ENCODE results near the gene CLTA. TPM values are rescaled to one million over a fixed set of nuclear protein-coding genes. Genes with fewer than 3 reads are reported as not detected.

Gene CLTA
- total and polyA plus RNA-seq, 2 donors from 2014 or later: 205 to 331 TPM

DNA sequence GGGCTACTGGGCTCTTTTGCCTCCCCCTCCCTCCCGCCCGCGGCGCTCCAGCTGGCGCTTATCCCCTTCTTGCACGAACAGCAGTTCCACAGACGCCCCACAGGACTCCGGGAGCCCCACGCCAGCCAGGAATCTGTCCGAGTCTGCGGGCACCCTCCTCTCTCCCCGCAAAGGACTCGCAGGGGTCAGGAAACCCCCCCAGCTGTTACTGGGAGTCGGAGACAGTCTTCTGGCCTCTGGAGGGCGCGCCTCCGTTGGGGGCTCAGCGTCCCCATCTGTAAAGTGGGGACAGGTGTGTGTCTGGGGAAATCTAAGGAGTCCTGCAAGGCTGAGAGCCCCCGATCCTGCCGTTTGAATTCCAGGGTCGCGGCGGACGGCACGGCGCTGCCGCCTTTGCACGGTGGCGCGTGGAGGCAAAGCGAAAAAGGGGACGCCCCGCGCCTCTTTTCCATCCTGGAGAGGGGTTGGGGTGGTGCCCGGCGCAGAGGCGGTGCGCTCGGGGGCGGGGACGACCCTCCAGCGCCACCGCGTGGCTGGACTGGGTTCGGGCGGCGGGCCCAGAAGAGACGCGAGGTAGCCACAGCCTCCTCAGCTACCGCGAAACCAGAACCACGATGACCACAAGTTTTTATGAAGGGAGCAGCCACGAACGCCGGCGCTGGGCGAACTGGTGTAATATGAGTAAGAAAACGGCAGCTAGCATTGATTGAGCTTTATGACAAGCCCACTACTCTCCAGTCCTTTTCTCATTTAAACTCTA, 24.4 kb upstream of the CLTA start:
- no peak overlapping the region for H3K9ac ChIP-seq (ENCODE audit: low read length in 3 of 3)
- peaks cover 0 to 2% (median 2%) of the 10 kb centered on the region in 3 donors for H3K4me1 ChIP-seq (ENCODE audit: control insufficient read depth in 2 of 3, insufficient read depth in 2 of 3, low read depth in 1 of 3, low read length in 3 of 3)
- TF ChIP-seq, protein P1, sequence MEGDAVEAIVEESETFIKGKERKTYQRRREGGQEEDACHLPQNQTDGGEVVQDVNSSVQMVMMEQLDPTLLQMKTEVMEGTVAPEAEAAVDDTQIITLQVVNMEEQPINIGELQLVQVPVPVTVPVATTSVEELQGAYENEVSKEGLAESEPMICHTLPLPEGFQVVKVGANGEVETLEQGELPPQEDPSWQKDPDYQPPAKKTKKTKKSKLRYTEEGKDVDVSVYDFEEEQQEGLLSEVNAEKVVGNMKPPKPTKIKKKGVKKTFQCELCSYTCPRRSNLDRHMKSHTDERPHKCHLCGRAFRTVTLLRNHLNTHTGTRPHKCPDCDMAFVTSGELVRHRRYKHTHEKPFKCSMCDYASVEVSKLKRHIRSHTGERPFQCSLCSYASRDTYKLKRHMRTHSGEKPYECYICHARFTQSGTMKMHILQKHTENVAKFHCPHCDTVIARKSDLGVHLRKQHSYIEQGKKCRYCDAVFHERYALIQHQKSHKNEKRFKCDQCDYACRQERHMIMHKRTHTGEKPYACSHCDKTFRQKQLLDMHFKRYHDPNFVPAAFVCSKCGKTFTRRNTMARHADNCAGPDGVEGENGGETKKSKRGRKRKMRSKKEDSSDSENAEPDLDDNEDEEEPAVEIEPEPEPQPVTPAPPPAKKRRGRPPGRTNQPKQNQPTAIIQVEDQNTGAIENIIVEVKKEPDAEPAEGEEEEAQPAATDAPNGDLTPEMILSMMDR (IDR thresholded peaks at IDR 0.05; ENCODE audit: borderline replicate concordance, extremely low read depth, insufficient read depth): peak; percentile 84
- DNase-seq (peak; percentile 77 to 90 (median 87)), FAIRE-seq (no peak)
- intact Hi-C loops (cut with DNase I): loop anchor here (10.0 kb wide), 1 partner anchor 52 kb away; no protein-coding TSS in a partner anchor
- H3K9me3 ChIP-seq (ENCODE audit: control insufficient read depth in 2 of 3, insufficient read depth in 1 of 3, low read length in 3 of 3): no peaks in the 10 kb centered on the region
- no peaks in the 10 kb centered on the region for H3K27me3 ChIP-seq (ENCODE audit: control insufficient read depth, insufficient read depth, low read length)
- H3K36me3 ChIP-seq (ENCODE audit: control insufficient read depth in 2 of 3, insufficient read depth in 3 of 3, low read length in 3 of 3): no peaks in the 10 kb centered on the region
- peak overlapping the region in 2 of 3 donors; percentile 20 to 40 for H3K4me3 ChIP-seq (ENCODE audit: low read length in 3 of 3)
- no peak overlapping the region for H3K27ac ChIP-seq (ENCODE audit: low read depth in 2 of 2, low read length in 2 of 2)

DNA sequence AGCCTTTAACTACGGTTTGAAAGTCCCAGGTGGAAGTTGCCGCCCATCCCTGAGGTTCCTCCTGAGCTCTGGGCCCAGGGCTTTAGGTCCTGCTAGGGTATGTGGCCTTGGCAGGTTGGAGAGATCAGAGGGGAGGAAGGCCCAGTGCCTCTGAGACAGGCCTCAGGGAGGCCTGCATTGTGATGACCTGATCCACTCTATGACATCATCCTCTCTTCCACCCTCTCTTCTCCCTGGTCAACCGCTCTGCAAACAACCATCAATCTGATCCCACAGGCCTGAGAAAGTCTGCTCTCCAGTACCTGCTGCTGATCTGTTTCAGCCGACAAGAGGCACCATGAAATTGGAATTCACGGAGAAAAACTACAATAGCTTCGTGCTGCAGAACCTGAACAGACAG, 21.6 kb upstream of the CLTA start, which contains the start of gene CCIN:
CCIN (plus strand) TSS at position 223 of the 400 bp plus-strand sequence; CDS start at position 338, 115 bp downstream.
- FAIRE-seq: no peak
- DNase-seq: no peak
- H3K9me3 ChIP-seq (ENCODE audit: control insufficient read depth in 2 of 3, insufficient read depth in 1 of 3, low read length in 3 of 3): no peaks in the 10 kb centered on the region
- intact Hi-C loops (cut with DNase I): loop anchor here (10.0 kb wide), 1 partner anchor 54 kb away; no protein-coding TSS in a partner anchor
- no peaks in the 10 kb centered on the region for H3K36me3 ChIP-seq (ENCODE audit: control insufficient read depth in 2 of 3, insufficient read depth in 3 of 3, low read length in 3 of 3)
- no peak within 1 kb of the TSS for H3K9ac ChIP-seq (ENCODE audit: low read length in 3 of 3)
- TF ChIP-seq, protein P1 (IDR thresholded peaks at IDR 0.05; ENCODE audit: borderline replicate concordance, extremely low read depth, insufficient read depth): no peak
- peaks cover 0 to 2% (median 0%) of the 10 kb centered on the region in 3 donors for H3K4me1 ChIP-seq (ENCODE audit: control insufficient read depth in 2 of 3, insufficient read depth in 2 of 3, low read depth in 1 of 3, low read length in 3 of 3)
- H3K27me3 ChIP-seq (ENCODE audit: control insufficient read depth, insufficient read depth, low read length): no peaks in the 10 kb centered on the region
- no peak within 1 kb of the TSS for H3K27ac ChIP-seq (ENCODE audit: low read depth in 2 of 2, low read length in 2 of 2)
- H3K4me3 ChIP-seq (ENCODE audit: low read length in 3 of 3): no peak within 1 kb of the TSS

DNA sequence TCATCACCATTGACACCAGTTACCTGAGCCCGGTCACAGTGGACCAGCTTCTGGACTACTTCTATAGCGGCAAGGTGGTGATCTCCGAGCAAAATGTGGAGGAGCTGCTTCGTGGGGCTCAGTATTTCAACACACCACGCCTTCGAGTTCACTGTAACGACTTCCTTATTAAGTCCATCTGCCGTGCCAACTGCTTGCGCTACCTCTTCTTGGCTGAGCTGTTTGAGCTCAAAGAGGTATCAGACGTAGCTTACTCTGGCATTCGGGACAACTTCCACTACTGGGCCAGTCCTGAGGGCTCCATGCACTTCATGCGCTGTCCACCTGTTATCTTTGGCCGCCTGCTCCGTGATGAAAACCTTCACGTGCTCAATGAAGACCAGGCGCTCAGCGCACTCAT, 21.0 kb upstream of the CLTA start:
- intact Hi-C loops (cut with DNase I): loop anchor here (10.0 kb wide), 1 partner anchor 55 kb away; no protein-coding TSS in a partner anchor
- H3K27ac ChIP-seq (ENCODE audit: low read depth in 2 of 2, low read length in 2 of 2): no peak overlapping the region
- H3K9ac ChIP-seq (ENCODE audit: low read length in 3 of 3): no peak overlapping the region
- H3K27me3 ChIP-seq (ENCODE audit: control insufficient read depth, insufficient read depth, low read length): no peaks in the 10 kb centered on the region
- peaks cover 0 to 2% (median 0%) of the 10 kb centered on the region in 3 donors for H3K4me1 ChIP-seq (ENCODE audit: control insufficient read depth in 2 of 3, insufficient read depth in 2 of 3, low read depth in 1 of 3, low read length in 3 of 3)
- no peak overlapping the region for H3K4me3 ChIP-seq (ENCODE audit: low read length in 3 of 3)
- H3K36me3 ChIP-seq (ENCODE audit: control insufficient read depth in 2 of 3, insufficient read depth in 3 of 3, low read length in 3 of 3): no peaks in the 10 kb centered on the region
- DNase-seq (no peak), FAIRE-seq (no peak)
- no peaks in the 10 kb centered on the region for H3K9me3 ChIP-seq (ENCODE audit: control insufficient read depth in 2 of 3, insufficient read depth in 1 of 3, low read length in 3 of 3)
- TF ChIP-seq, protein P1 (IDR thresholded peaks at IDR 0.05; ENCODE audit: borderline replicate concordance, extremely low read depth, insufficient read depth): no peak

Data from kidney (tissue), 14 donors.